HCT116 (cell line): Measurements from ENCODE around the gene CARS1.

Experiments used
- EZH2 ChIP-seq: fragments of 200-600 bp; sonication (generic); IDR thresholded peaks from 2 replicates; pipeline ENCODE4 v1.6.1; 2017; ENCODE audit warnings: antibody characterized with exemption, mixed run types
- EZH2phosphoT487 ChIP-seq: fragments of 200-600 bp; IDR thresholded peaks from 2 replicates; pipeline ENCODE4 v1.6.1; 2018; ENCODE audit warnings: antibody characterized with exemption, borderline replicate concordance
- JUND ChIP-seq: IDR thresholded peaks from 2 replicates; pipeline ENCODE4 v1.6.1; 2012
- POLR2A ChIP-seq: IDR thresholded peaks from 2 replicates; pipeline ENCODE4 v1.7.0; 2011; ENCODE audit warnings: borderline replicate concordance; ENCODE audit not compliant: insufficient read depth, insufficient read length; ENCODE audit errors: extremely low read depth
- SIN3A ChIP-seq: IDR thresholded peaks from 2 replicates; pipeline ENCODE4 v1.6.1; 2012; ENCODE audit warnings: low read depth
- TCF7L2 ChIP-seq: IDR thresholded peaks from 2 replicates; pipeline ENCODE4 v1.7.0; 2011; ENCODE audit warnings: borderline replicate concordance, inconsistent platforms; ENCODE audit not compliant: insufficient read depth, insufficient read length; ENCODE audit errors: extremely low read depth
- TF ChIP-seq, protein P1 (sequence below), 3 experiments: fragments of 200-600 bp in 1 of 3; sonication (generic) in 1 of 3; IDR thresholded peaks in 2 of 3; conservative IDR thresholded peaks in 1 of 3; 2 replicates each; pipeline ENCODE4 v1.5.1; 2012 to 2017; ENCODE audit warnings: low read depth in 2 of 3, low read length in 2 of 3, antibody characterized with exemption in 1 of 3, borderline replicate concordance in 1 of 3, control low read depth in 1 of 3, mild to moderate bottlenecking in 1 of 3, mixed read lengths in 1 of 3, mixed run types in 1 of 3, moderate library complexity in 1 of 3; ENCODE audit not compliant: insufficient read depth in 1 of 3
- TF ChIP-seq, protein P2 (sequence below): IDR thresholded peaks from 2 replicates; pipeline ENCODE4 v1.6.1; 2012; ENCODE audit warnings: low read depth
- TF ChIP-seq, protein P3 (sequence below): IDR thresholded peaks from 2 replicates; pipeline ENCODE4 v1.6.1; 2011; ENCODE audit warnings: mild to moderate bottlenecking, low read length, moderate library complexity; ENCODE audit not compliant: insufficient replicate concordance; ENCODE audit errors: extremely low read depth

DNA sequence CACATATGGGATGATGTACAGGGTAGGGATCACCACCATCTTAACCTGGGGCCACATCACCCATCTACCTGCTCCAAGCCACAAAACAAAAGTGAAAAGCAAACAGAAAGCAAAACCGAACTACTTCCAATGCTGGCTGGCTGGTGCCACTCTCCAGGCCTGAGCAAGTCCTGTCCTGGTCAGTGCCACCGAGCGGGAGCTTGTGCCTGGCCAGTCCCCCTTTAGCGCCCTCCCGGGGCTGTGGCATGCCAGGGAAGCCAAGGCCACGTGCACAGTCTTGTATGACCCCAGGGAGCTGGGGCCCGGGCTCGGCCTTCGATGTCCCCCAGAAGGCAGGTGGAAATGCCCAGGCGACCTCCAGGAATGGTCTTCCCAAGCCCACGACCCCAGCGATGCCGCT lies 47.2 kb downstream of the CARS1 start:
- TF ChIP-seq JUND (no peak), EZH2phosphoT487 (no peak), SIN3A (no peak), TCF7L2 (no peak), POLR2A (no peak), EZH2 (no peak)
- TF ChIP-seq, protein P1, sequence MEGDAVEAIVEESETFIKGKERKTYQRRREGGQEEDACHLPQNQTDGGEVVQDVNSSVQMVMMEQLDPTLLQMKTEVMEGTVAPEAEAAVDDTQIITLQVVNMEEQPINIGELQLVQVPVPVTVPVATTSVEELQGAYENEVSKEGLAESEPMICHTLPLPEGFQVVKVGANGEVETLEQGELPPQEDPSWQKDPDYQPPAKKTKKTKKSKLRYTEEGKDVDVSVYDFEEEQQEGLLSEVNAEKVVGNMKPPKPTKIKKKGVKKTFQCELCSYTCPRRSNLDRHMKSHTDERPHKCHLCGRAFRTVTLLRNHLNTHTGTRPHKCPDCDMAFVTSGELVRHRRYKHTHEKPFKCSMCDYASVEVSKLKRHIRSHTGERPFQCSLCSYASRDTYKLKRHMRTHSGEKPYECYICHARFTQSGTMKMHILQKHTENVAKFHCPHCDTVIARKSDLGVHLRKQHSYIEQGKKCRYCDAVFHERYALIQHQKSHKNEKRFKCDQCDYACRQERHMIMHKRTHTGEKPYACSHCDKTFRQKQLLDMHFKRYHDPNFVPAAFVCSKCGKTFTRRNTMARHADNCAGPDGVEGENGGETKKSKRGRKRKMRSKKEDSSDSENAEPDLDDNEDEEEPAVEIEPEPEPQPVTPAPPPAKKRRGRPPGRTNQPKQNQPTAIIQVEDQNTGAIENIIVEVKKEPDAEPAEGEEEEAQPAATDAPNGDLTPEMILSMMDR (IDR thresholded peaks at IDR 0.05 in 2 of 3, conservative IDR thresholded peaks at IDR 0.05 in 1 of 3; ENCODE audit: borderline replicate concordance in 1 of 3, insufficient read depth in 1 of 3, low read depth in 2 of 3, low read length in 2 of 3): no peak
- TF ChIP-seq, protein P2, sequence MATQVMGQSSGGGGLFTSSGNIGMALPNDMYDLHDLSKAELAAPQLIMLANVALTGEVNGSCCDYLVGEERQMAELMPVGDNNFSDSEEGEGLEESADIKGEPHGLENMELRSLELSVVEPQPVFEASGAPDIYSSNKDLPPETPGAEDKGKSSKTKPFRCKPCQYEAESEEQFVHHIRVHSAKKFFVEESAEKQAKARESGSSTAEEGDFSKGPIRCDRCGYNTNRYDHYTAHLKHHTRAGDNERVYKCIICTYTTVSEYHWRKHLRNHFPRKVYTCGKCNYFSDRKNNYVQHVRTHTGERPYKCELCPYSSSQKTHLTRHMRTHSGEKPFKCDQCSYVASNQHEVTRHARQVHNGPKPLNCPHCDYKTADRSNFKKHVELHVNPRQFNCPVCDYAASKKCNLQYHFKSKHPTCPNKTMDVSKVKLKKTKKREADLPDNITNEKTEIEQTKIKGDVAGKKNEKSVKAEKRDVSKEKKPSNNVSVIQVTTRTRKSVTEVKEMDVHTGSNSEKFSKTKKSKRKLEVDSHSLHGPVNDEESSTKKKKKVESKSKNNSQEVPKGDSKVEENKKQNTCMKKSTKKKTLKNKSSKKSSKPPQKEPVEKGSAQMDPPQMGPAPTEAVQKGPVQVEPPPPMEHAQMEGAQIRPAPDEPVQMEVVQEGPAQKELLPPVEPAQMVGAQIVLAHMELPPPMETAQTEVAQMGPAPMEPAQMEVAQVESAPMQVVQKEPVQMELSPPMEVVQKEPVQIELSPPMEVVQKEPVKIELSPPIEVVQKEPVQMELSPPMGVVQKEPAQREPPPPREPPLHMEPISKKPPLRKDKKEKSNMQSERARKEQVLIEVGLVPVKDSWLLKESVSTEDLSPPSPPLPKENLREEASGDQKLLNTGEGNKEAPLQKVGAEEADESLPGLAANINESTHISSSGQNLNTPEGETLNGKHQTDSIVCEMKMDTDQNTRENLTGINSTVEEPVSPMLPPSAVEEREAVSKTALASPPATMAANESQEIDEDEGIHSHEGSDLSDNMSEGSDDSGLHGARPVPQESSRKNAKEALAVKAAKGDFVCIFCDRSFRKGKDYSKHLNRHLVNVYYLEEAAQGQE: no peak
- TF ChIP-seq, protein P3, sequence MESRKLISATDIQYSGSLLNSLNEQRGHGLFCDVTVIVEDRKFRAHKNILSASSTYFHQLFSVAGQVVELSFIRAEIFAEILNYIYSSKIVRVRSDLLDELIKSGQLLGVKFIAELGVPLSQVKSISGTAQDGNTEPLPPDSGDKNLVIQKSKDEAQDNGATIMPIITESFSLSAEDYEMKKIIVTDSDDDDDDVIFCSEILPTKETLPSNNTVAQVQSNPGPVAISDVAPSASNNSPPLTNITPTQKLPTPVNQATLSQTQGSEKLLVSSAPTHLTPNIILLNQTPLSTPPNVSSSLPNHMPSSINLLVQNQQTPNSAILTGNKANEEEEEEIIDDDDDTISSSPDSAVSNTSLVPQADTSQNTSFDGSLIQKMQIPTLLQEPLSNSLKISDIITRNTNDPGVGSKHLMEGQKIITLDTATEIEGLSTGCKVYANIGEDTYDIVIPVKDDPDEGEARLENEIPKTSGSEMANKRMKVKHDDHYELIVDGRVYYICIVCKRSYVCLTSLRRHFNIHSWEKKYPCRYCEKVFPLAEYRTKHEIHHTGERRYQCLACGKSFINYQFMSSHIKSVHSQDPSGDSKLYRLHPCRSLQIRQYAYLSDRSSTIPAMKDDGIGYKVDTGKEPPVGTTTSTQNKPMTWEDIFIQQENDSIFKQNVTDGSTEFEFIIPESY: no peak
